Measurements from ENCODE around the gene FAM81B. TPM values are rescaled to one million over a fixed set of nuclear protein-coding genes. Genes with fewer than 3 reads are reported as not detected.

Gene FAM81B
- total and polyA plus RNA-seq, 3 donors from 2014 or later = 27.1 to 65.2 (median 63.3) TPM

DNA sequence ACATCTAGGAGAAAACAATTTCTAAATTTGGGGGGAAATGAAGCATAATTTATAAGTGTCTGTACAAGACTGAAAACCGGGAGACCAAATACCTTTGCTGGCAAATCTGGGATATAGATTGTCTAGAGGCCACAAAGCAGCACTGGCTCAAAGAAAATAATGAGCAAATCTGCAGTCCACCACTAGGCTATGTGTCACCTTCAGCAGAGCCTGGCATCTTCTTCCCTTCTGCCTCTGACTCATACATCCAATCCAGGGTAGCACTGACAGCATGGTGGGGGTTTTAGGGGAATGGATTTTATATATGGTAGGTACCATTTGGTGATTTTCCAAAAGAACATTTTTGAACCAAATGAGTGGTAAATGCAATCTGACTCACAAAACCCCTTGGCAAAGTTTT is 12.8 kb downstream of the FAM81B start:
- WGBS, 2 donors = 46 to 95% methylated on average over 1 of the region's 1 CpG
- DNase-seq = no peak
- no peaks in the 10 kb centered on the region for H3K27me3 ChIP-seq
- H3K27ac ChIP-seq = no peak overlapping the region
- H3K9me3 ChIP-seq = no peaks in the 10 kb centered on the region
- intact Hi-C loops (cut with DNase I; ENCODE audit: low total_unique reads) = no loop called here
- TF ChIP-seq, protein P1, sequence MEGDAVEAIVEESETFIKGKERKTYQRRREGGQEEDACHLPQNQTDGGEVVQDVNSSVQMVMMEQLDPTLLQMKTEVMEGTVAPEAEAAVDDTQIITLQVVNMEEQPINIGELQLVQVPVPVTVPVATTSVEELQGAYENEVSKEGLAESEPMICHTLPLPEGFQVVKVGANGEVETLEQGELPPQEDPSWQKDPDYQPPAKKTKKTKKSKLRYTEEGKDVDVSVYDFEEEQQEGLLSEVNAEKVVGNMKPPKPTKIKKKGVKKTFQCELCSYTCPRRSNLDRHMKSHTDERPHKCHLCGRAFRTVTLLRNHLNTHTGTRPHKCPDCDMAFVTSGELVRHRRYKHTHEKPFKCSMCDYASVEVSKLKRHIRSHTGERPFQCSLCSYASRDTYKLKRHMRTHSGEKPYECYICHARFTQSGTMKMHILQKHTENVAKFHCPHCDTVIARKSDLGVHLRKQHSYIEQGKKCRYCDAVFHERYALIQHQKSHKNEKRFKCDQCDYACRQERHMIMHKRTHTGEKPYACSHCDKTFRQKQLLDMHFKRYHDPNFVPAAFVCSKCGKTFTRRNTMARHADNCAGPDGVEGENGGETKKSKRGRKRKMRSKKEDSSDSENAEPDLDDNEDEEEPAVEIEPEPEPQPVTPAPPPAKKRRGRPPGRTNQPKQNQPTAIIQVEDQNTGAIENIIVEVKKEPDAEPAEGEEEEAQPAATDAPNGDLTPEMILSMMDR (IDR thresholded peaks at IDR 0.05) = no peak
- no peak for TF ChIP-seq POLR2A (IDR thresholded peaks at IDR 0.05)
- no peaks in the 10 kb centered on the region for H3K4me1 ChIP-seq
- H3K4me3 ChIP-seq = no peak overlapping the region
- no peaks in the 10 kb centered on the region for H3K36me3 ChIP-seq (ENCODE audit: low read depth, missing control alignments)

DNA sequence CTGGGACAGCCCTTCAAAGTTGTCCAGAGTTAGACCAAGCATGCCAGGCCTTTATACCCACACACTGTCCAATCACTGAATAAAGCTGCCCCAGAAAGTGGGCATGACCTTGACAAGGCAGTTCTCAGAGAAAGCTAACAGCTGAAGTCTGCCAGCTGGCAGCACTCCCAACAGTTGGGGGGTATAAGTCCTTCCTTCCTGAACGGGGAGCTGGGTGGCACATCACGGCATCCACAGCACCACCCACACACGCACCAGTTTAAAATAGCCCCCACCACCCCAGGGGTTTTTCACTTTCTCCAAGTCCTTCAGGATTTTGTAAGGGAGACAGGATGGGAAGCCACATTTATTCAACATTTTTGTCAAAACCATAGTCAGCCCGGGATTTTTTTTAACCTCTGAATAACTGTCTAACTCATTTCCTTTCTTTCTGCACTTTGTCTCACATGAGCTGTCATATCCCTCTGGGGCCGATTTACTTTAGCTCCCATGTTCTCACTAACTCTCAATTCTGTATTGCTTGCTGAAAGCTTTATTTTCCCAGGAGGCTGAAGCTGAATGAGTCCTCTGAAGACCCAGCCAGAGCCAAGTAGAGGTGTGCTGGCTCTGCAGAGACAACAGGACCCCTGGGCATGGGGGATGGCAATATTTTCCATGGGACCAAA is 15.4 kb downstream of the FAM81B start:
- Histone ChIP-seq H3K4me3 (no peak overlapping the region), H3K27ac (no peak overlapping the region), H3K27me3 (no peaks in the 10 kb centered on the region), H3K36me3 (ENCODE audit: low read depth, missing control alignments) (no peaks in the 10 kb centered on the region), H3K9me3 (no peaks in the 10 kb centered on the region), H3K4me1 (no peaks in the 10 kb centered on the region)
- WGBS, 2 donors = 36 to 47% methylated on average over 5 of the region's 5 CpGs
- intact Hi-C loops (cut with DNase I; ENCODE audit: low total_unique reads) = no loop called here
- TF ChIP-seq, protein P1 (IDR thresholded peaks at IDR 0.05) = no peak
- TF ChIP-seq POLR2A (IDR thresholded peaks at IDR 0.05) = no peak
- DNase-seq = peak; percentile 29

DNA sequence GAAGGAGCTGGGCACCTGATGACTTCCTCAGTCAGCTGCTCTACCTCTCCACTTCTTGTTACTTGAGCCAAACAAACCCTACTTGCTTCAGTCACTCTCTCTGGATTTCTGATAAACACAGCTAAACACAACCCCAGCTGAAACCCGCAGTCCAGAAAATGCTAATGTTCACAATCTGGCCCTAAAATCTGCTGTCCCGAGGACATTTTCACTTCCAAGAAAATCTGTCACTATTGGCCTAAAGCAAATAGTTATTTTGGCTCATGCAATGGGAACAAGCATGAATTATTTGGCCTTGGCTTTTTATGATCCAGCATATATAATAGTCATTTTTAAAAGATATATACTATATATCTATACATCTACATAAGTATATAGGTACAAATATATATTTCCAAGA is 19.1 kb downstream of the FAM81B start:
- DNase-seq = no peak
- Histone ChIP-seq H3K36me3 (ENCODE audit: low read depth, missing control alignments) (no peaks in the 10 kb centered on the region), H3K9me3 (no peaks in the 10 kb centered on the region), H3K4me3 (no peak overlapping the region), H3K27ac (no peak overlapping the region), H3K4me1 (no peaks in the 10 kb centered on the region), H3K27me3 (no peaks in the 10 kb centered on the region)
- no peak for TF ChIP-seq POLR2A (IDR thresholded peaks at IDR 0.05)
- TF ChIP-seq, protein P1 (IDR thresholded peaks at IDR 0.05) = no peak
- intact Hi-C loops (cut with DNase I; ENCODE audit: low total_unique reads) = no loop called here
- 86 to 100% methylated on average over 2 of the region's 2 CpGs for WGBS, 2 donors

DNA sequence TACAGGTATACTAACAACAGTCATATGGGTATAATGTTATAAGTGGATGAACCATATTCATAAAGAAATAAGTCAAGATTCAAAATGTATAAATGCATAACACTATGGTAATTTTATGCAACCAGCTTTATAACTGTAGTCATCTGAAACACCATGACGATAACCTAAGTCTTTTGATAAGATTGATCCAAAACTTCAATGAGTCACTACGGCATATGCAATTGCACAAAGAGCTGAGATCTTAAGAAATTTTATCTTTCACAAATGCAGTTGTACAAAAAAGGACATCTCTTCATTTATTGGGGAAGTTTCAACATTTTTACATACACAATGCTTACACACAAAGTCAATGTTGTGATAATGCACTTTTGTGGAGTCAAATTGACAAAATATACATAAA is 20.3 kb downstream of the FAM81B start:
- Histone ChIP-seq H3K27me3 (no peaks in the 10 kb centered on the region), H3K4me1 (no peaks in the 10 kb centered on the region), H3K27ac (no peak overlapping the region), H3K36me3 (ENCODE audit: low read depth, missing control alignments) (no peaks in the 10 kb centered on the region), H3K9me3 (no peaks in the 10 kb centered on the region), H3K4me3 (no peak overlapping the region)
- TF ChIP-seq, protein P1 (IDR thresholded peaks at IDR 0.05) = no peak
- no peak for TF ChIP-seq POLR2A (IDR thresholded peaks at IDR 0.05)
- intact Hi-C loops (cut with DNase I; ENCODE audit: low total_unique reads) = no loop called here
- WGBS, 2 donors = 86 to 89% methylated on average over 2 of the region's 2 CpGs
- DNase-seq = no peak

DNA sequence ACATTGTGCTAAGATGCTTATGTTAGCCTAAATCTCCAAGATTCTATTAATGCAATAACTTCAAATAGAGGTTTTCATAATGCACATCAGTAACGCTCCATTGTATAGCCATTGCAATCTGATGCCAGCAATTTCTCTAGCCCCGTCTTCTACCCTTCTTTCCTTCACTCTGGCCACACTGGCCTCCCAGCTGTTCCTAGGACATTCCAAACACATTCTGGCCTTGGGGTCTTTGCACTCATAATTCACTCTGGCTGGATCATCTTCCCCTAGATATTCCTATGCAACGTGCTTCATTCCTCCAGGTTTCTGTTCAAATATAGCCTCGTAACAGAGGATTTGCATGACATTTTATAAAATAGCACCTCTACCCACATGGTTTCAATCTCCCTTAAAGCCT is 23.3 kb downstream of the FAM81B start:
- no peak overlapping the region for H3K4me3 ChIP-seq
- DNase-seq = no peak
- no peak for TF ChIP-seq POLR2A (IDR thresholded peaks at IDR 0.05)
- TF ChIP-seq, protein P1 (IDR thresholded peaks at IDR 0.05) = no peak
- H3K4me1 ChIP-seq = no peaks in the 10 kb centered on the region
- no peaks in the 10 kb centered on the region for H3K9me3 ChIP-seq
- no peaks in the 10 kb centered on the region for H3K27me3 ChIP-seq
- H3K36me3 ChIP-seq (ENCODE audit: low read depth, missing control alignments) = no peaks in the 10 kb centered on the region
- WGBS, 2 donors = 58 to 62% methylated on average over 4 of the region's 4 CpGs
- intact Hi-C loops (cut with DNase I; ENCODE audit: low total_unique reads) = no loop called here
- H3K27ac ChIP-seq = no peak overlapping the region
